Neural progenitor cell (in vitro differentiated cells): ENCODE measurements around the gene PIP5K1A. TPM values are rescaled to one million over a fixed set of nuclear protein-coding genes. Genes with fewer than 3 reads are reported as not detected.

Experiments
- DNase-seq: peaks from one replicate; pipeline ENCODE4 v3.0.0-alpha.2; 2016; ENCODE audit warnings: low spot score
- H2AFZ ChIP-seq: fragments of 200-600 bp; sonication (generic); replicated peaks from 2 replicates; pipeline ENCODE4 v1.6.1; 2016; ENCODE audit warnings: antibody characterized with exemption
- H3F3A ChIP-seq: fragments of 200-600 bp; sonication (generic); 2 replicates; pipeline ENCODE4 v1.6.1; 2016; ENCODE audit warnings: antibody characterized with exemption, low read depth
- H3K27ac ChIP-seq: fragments of 200-600 bp; sonication (generic); 2 replicates; pipeline ENCODE4 v1.5.1; 2016; ENCODE audit warnings: mild to moderate bottlenecking
- H3K27me3 ChIP-seq: fragments of 200-600 bp; sonication (generic); 2 replicates; pipeline ENCODE4 v1.6.1; 2016; ENCODE audit warnings: mild to moderate bottlenecking, moderate library complexity
- H3K36me3 ChIP-seq: fragments of 200-600 bp; sonication (generic); 2 replicates; pipeline ENCODE4 v1.5.1; 2016
- H3K4me1 ChIP-seq: fragments of 200-600 bp; sonication (generic); 2 replicates; pipeline ENCODE4 v1.6.1; 2016; ENCODE audit warnings: mixed run types
- H3K4me2 ChIP-seq: fragments of 200-600 bp; sonication (generic); 2 replicates; pipeline ENCODE4 v1.6.1; 2016
- H3K4me3 ChIP-seq: fragments of 200-600 bp; sonication (generic); 2 replicates; pipeline ENCODE4 v1.5.1; 2016
- H3K79me2 ChIP-seq: fragments of 200-600 bp; sonication (generic); 2 replicates; pipeline ENCODE4 v1.6.1; 2016; ENCODE audit warnings: low read depth
- H3K9ac ChIP-seq: fragments of 200-600 bp; sonication (generic); 2 replicates; pipeline ENCODE4 v1.6.1; 2016
- H3K9me3 ChIP-seq: fragments of 200-600 bp; sonication (generic); 2 replicates; pipeline ENCODE4 v1.5.1; 2016; ENCODE audit warnings: low read depth
- H4K20me1 ChIP-seq: fragments of 200-600 bp; sonication (generic); 2 replicates; pipeline ENCODE4 v1.6.1; 2016; ENCODE audit warnings: low read depth
- H3K27ac Mint-ChIP-seq: 3 replicates; pipeline ENCODE4 v1.8.0; 2021; ENCODE audit warnings: mixed read lengths
- H3K27me3 Mint-ChIP-seq: 2 replicates; pipeline ENCODE4 v1.8.0; 2022; ENCODE audit warnings: low read depth, mild to moderate bottlenecking, inconsistent platforms, moderate library complexity, mixed read lengths; ENCODE audit not compliant: insufficient read depth
- H3K36me3 Mint-ChIP-seq: 3 replicates; pipeline ENCODE4 v1.8.0; 2021; ENCODE audit warnings: mixed read lengths
- H3K4me1 Mint-ChIP-seq: 3 replicates; pipeline ENCODE4 v1.8.0; 2021; ENCODE audit warnings: mixed read lengths
- H3K4me3 Mint-ChIP-seq: 3 replicates; pipeline ENCODE4 v1.8.0; 2021; ENCODE audit warnings: mild to moderate bottlenecking, moderate library complexity, mixed read lengths
- H3K9me3 Mint-ChIP-seq: 3 replicates; pipeline ENCODE4 v1.8.0; 2020; ENCODE audit warnings: mixed read lengths
- EZH2 ChIP-seq: fragments of 200-600 bp; sonication (generic); IDR thresholded peaks from 2 replicates; pipeline ENCODE4 v1.6.1; 2017; ENCODE audit warnings: antibody characterized with exemption, mild to moderate bottlenecking, moderate library complexity
- EZH2phosphoT487 ChIP-seq: fragments of 200-600 bp; sonication (generic); IDR thresholded peaks from 2 replicates; pipeline ENCODE4 v1.6.1; 2017; ENCODE audit warnings: antibody characterized with exemption
- total RNA-seq: library from RNA; depleted of rRNA; stranded (reverse); fragments of >200 nt; gene quantifications from 2 replicates; pipeline ENCODE4 v1.2.3, GENCODE V29; 2015; ENCODE audit warnings: low replicate concordance
- TF ChIP-seq, protein P1 (sequence below): fragments of 200-600 bp; sonication (generic); IDR thresholded peaks from 2 replicates; pipeline ENCODE4 v1.5.1; 2017; ENCODE audit warnings: antibody characterized with exemption, mild to moderate bottlenecking

PIP5K1A gene
- total RNA-seq, 1 donor from 2014 or later, result 81.2 TPM

DNA sequence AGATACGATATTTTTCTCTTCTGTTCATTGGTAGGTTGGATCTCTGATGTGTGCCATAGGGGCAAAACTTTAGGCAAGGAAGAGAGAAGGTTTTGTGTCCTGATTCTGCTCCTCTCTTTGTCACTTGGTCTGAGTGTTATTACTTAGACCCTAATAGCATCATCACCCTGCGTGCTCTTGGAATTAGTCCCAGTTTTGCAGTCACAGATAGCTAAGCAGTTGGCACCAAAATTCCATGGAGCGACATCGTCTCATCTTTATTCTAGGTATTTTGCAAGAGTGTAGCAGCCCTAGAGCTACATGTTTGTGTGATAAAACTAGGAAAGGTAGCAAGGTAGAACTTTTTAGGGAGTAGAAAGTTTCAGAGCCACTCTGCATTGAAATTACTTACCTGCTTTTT lies 23.8 kb downstream of the PIP5K1A start:
- H3K4me1 ChIP-seq, result no peaks in the 10 kb centered on the region
- no peak overlapping the region for H3K27ac ChIP-seq
- peaks cover 4% of the 10 kb centered on the region for H3K36me3 ChIP-seq
- TF ChIP-seq, protein P1, sequence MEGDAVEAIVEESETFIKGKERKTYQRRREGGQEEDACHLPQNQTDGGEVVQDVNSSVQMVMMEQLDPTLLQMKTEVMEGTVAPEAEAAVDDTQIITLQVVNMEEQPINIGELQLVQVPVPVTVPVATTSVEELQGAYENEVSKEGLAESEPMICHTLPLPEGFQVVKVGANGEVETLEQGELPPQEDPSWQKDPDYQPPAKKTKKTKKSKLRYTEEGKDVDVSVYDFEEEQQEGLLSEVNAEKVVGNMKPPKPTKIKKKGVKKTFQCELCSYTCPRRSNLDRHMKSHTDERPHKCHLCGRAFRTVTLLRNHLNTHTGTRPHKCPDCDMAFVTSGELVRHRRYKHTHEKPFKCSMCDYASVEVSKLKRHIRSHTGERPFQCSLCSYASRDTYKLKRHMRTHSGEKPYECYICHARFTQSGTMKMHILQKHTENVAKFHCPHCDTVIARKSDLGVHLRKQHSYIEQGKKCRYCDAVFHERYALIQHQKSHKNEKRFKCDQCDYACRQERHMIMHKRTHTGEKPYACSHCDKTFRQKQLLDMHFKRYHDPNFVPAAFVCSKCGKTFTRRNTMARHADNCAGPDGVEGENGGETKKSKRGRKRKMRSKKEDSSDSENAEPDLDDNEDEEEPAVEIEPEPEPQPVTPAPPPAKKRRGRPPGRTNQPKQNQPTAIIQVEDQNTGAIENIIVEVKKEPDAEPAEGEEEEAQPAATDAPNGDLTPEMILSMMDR, result no peak
- no peak for TF ChIP-seq EZH2phosphoT487
- no peak for TF ChIP-seq EZH2
- no peak overlapping the region for H3K4me3 ChIP-seq
- Mint-ChIP-seq H3K27me3 (no peaks in the 10 kb centered on the region), H3K4me3 (no peak overlapping the region), H3K4me1 (no peaks in the 10 kb centered on the region), H3K9me3 (no peaks in the 10 kb centered on the region), H3K27ac (no peak overlapping the region), H3K36me3 (peaks cover 19% of the 10 kb centered on the region)
- peaks cover 67% of the 10 kb centered on the region for H4K20me1 ChIP-seq
- no peak overlapping the region for H3K9ac ChIP-seq
- H3K79me2 ChIP-seq, result peaks cover 82% of the 10 kb centered on the region
- DNase-seq, result no peak
- no peaks in the 10 kb centered on the region for H3K27me3 ChIP-seq
- H3K9me3 ChIP-seq, result no peaks in the 10 kb centered on the region
- H2AFZ ChIP-seq, result no peak overlapping the region
- H3F3A ChIP-seq, result no peaks in the 10 kb centered on the region
- no peak overlapping the region for H3K4me2 ChIP-seq

DNA sequence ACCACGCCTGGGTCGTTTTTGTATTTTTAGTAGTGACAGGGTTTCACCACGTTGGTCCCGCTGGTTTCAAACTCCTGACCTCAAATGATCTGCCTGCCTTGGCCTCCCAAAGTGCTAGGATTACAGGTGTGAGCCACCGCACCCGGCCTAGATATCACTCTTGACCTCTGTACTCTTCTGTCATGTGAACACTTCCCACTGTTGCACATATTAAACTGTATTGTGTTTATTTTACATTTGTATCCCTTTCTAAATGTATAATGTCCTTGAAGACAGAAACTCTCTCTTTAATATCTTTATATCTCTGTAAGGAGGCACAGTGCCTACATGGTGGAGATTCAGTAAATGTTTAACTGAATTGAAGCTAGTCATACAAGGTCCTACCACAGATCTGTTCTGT lies 36.9 kb downstream of the PIP5K1A start:
- Mint-ChIP-seq H3K27me3 (no peaks in the 10 kb centered on the region), H3K27ac (no peak overlapping the region), H3K36me3 (peaks cover 40% of the 10 kb centered on the region), H3K4me1 (no peaks in the 10 kb centered on the region), H3K9me3 (no peaks in the 10 kb centered on the region), H3K4me3 (no peak overlapping the region)
- no peaks in the 10 kb centered on the region for H3K27me3 ChIP-seq
- no peaks in the 10 kb centered on the region for H3K9me3 ChIP-seq
- TF ChIP-seq EZH2phosphoT487 (no peak), EZH2 (no peak)
- TF ChIP-seq, protein P1, result no peak
- no peak overlapping the region for H2AFZ ChIP-seq
- no peak for DNase-seq
- H3K9ac ChIP-seq, result no peak overlapping the region
- H4K20me1 ChIP-seq, result peaks cover 4% of the 10 kb centered on the region
- H3K4me1 ChIP-seq, result no peaks in the 10 kb centered on the region
- H3K36me3 ChIP-seq, result peaks cover 16% of the 10 kb centered on the region
- no peak overlapping the region for H3K27ac ChIP-seq
- no peak overlapping the region for H3K4me3 ChIP-seq
- H3K4me2 ChIP-seq, result no peak overlapping the region
- H3K79me2 ChIP-seq, result no peaks in the 10 kb centered on the region
- peaks cover 6% of the 10 kb centered on the region for H3F3A ChIP-seq

DNA sequence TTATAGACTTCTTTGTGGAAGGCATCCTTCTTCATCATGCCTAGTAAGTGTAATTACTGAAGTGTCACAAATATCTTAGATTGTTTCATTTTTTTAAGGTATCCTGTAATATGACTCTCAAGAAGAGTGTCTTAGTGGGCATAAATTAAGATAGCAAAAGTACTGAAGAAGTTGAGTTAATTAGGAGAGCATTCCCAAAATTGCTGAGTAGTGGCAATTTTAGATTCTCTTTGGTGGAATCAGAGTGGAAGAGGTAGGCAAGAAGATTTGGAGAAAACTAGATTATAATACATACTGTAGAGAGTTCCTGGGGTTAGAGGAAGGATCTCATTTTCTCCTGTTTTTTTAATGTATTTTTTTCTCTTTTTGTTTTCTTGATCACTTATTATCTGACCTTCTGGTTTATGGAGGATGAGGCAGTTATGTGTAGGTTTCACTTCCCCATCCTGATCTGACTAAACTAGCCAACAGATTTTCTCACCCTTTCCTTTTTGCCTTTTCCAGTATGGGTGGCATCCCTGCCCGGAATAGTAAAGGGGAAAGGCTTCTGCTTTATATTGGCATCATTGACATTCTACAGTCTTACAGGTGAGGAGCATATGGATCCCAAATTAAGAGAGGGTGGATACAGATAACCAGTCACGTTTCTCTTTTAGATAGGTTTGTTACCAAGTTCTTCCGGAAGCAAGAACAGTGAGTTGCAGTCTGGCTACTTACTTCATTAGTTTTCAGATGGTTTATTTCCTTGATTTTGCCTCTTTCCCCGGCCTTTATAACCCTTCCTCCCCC lies 39.5 kb downstream of the PIP5K1A start:
- H3K27ac Mint-ChIP-seq, result no peak overlapping the region
- Histone ChIP-seq H4K20me1 (peaks cover 7% of the 10 kb centered on the region), H3K9me3 (no peaks in the 10 kb centered on the region), H3F3A (peaks cover 16% of the 10 kb centered on the region), H3K4me1 (no peaks in the 10 kb centered on the region), H3K4me2 (no peak overlapping the region), H3K4me3 (no peak overlapping the region), H3K36me3 (peaks cover 16% of the 10 kb centered on the region), H2AFZ (no peak overlapping the region), H3K27me3 (no peaks in the 10 kb centered on the region), H3K9ac (no peak overlapping the region), H3K27ac (no peak overlapping the region), H3K79me2 (no peaks in the 10 kb centered on the region)
- H3K9me3 Mint-ChIP-seq, result no peaks in the 10 kb centered on the region
- H3K36me3 Mint-ChIP-seq, result peaks cover 41% of the 10 kb centered on the region
- TF ChIP-seq, protein P1, result no peak
- no peak for TF ChIP-seq EZH2
- no peak for TF ChIP-seq EZH2phosphoT487
- H3K27me3 Mint-ChIP-seq, result peaks cover 4% of the 10 kb centered on the region
- no peaks in the 10 kb centered on the region for H3K4me1 Mint-ChIP-seq
- no peak overlapping the region for H3K4me3 Mint-ChIP-seq
- no peak for DNase-seq
